Ascending aorta (tissue), 2 donors: Measurements from ENCODE around the gene ANK3. TPM values are rescaled to one million over a fixed set of nuclear protein-coding genes. Genes with fewer than 3 reads are reported as not detected.

Source experiments
- DNase-seq, 2 donors: peaks; one replicate each; pipeline ENCODE4 v3.0.0-alpha.2; 2019; ENCODE audit warnings: low spot score in 2 of 2
- H3K27ac ChIP-seq, 2 donors: fragments of 200-600 bp; sonication (generic); one replicate each; pipeline ENCODE4 v1.5.1; 2016 to 2017; ENCODE audit warnings: mild to moderate bottlenecking in 1 of 2
- H3K27me3 ChIP-seq: fragments of 200-600 bp; sonication (generic); one replicate; pipeline ENCODE4 v1.5.1; 2017
- H3K36me3 ChIP-seq, 2 donors: fragments of 200-600 bp; sonication (generic); one replicate each; pipeline ENCODE4 v1.5.1; 2016
- H3K4me1 ChIP-seq, 2 donors: fragments of 200-600 bp; sonication (generic); one replicate each; pipeline ENCODE4 v1.5.1; 2016 to 2017; ENCODE audit warnings: mild to moderate bottlenecking in 1 of 2
- H3K4me3 ChIP-seq, 2 donors: fragments of 200-600 bp; sonication (generic); one replicate each; pipeline ENCODE4 v1.5.1; 2016 to 2017; ENCODE audit warnings: mild to moderate bottlenecking in 1 of 2
- H3K9me3 ChIP-seq, 2 donors: fragments of 200-600 bp; sonication (generic); one replicate each; pipeline ENCODE4 v1.5.1; 2016
- intact Hi-C: fragments of 100-400 bp; cut with DNase I; formaldehyde crosslinking; loops from one replicate; pipeline ENCODE4 v1.15.1; 2023
- total RNA-seq: library from RNA; depleted of rRNA; stranded (reverse); fragments of >200 nt; gene quantifications from one replicate; pipeline ENCODE4 v1.1.0, GENCODE V29; 2016
- TF ChIP-seq, protein P1 (sequence below), 3 experiments: fragments of 200-600 bp in 2 of 3; fragments of 450-650 bp in 1 of 3; sonication (generic) in 2 of 3; IDR thresholded peaks; one replicate each; pipeline ENCODE4 v1.5.1; 2016 to 2019; ENCODE audit warnings: antibody characterized with exemption in 3 of 3, mild to moderate bottlenecking in 1 of 3, moderate library complexity in 1 of 3

Gene ANK3
- total RNA-seq, 1 donor from 2014 or later = 28.3 TPM

DNA sequence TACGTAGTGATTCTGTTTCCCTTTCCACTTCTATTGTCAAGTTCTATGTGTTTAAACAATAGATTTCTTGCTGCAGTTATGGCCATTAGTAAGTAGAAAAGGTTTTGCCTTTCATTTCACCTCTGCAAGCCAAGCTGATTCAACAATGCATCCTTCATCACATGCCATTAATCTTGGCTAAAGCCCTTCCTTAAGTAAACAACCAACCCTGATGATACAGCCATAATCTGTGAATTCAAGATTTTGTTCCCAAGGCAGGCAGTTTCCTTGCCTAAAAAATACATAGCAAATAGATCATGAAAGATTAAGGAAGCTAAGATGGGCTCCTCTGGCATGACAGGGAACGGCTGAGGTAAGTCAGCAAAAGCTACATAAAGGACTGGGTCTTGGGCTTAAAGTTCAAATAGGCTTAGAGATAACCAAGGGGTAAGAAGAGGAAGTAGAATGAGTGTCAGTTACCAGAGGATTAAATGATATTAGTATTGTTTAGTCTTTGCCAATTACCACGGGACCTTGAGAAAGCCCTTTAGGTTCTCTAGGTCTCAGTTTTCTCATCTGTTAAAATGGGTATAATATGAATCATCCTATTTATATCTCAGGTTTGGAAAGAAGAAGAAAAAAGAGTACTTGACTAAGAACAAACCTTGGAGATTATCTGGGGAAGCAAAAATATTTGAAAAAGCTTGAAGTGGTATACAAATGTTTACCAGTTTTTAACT, 35.9 kb upstream of the ANK3 start:
- Histone ChIP-seq H3K9me3 (no peaks in the 10 kb centered on the region), H3K27ac (no peak overlapping the region), H3K36me3 (no peaks in the 10 kb centered on the region), H3K4me3 (no peak overlapping the region), H3K27me3 (no peaks in the 10 kb centered on the region), H3K4me1 (peaks cover 0 to 10% of the 10 kb centered on the region in 2 donors)
- TF ChIP-seq, protein P1, sequence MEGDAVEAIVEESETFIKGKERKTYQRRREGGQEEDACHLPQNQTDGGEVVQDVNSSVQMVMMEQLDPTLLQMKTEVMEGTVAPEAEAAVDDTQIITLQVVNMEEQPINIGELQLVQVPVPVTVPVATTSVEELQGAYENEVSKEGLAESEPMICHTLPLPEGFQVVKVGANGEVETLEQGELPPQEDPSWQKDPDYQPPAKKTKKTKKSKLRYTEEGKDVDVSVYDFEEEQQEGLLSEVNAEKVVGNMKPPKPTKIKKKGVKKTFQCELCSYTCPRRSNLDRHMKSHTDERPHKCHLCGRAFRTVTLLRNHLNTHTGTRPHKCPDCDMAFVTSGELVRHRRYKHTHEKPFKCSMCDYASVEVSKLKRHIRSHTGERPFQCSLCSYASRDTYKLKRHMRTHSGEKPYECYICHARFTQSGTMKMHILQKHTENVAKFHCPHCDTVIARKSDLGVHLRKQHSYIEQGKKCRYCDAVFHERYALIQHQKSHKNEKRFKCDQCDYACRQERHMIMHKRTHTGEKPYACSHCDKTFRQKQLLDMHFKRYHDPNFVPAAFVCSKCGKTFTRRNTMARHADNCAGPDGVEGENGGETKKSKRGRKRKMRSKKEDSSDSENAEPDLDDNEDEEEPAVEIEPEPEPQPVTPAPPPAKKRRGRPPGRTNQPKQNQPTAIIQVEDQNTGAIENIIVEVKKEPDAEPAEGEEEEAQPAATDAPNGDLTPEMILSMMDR (IDR thresholded peaks at IDR 0.05) = no peak
- DNase-seq = no peak
- intact Hi-C loops = loop anchor here (5.0 kb wide), 2 partner anchors 143 to 203 kb away; no protein-coding TSS in a partner anchor

- H3K27ac ChIP-seq = no peak overlapping the region
Measured at GRCh38 chr10:60424971-60425370, 35.3 kb upstream of the ANK3 start.

DNA sequence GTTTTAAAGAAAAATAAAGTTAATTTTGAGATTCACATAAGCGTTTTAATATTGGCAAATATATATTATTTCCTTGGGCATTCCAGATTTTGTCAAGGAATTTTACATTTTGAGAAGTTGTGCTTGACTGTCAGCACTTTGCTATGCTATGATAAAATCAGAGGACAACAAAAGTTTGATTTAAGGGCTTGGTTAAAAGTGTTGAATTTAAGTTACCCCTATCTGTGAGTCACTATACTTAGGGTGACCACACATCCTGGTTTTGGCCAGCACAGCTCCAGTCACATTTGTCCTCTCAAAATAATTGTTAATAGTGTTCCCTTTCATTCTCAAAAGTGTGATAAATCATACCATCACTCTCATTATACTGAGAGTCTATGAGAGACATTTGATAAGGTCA, 34.2 kb upstream of the ANK3 start:
- Histone ChIP-seq H3K27ac (no peak overlapping the region), H3K4me1 (peaks cover 0 to 3% of the 10 kb centered on the region in 2 donors), H3K36me3 (no peaks in the 10 kb centered on the region), H3K27me3 (no peaks in the 10 kb centered on the region), H3K9me3 (no peaks in the 10 kb centered on the region), H3K4me3 (no peak overlapping the region)
- TF ChIP-seq, protein P1 (IDR thresholded peaks at IDR 0.05) = no peak
- DNase-seq = no peak
- intact Hi-C loops = no loop called here

More at GRCh38 chr10:60424971-60425370, 35.3 kb upstream of the ANK3 start:
- Histone ChIP-seq H3K4me3 (no peak overlapping the region), H3K27me3 (no peaks in the 10 kb centered on the region), H3K4me1 (peaks cover 0 to 10% of the 10 kb centered on the region in 2 donors), H3K36me3 (no peaks in the 10 kb centered on the region), H3K9me3 (no peaks in the 10 kb centered on the region)
- TF ChIP-seq, protein P1 (IDR thresholded peaks at IDR 0.05) = no peak
- intact Hi-C loops = loop anchor here (5.0 kb wide), 2 partner anchors 143 to 203 kb away; no protein-coding TSS in a partner anchor
- DNase-seq = no peak

- H3K4me1 ChIP-seq = no peaks in the 10 kb centered on the region
- H3K4me3 ChIP-seq = no peak overlapping the region
- no peak for DNase-seq
- H3K27ac ChIP-seq = no peak overlapping the region
- H3K27me3 ChIP-seq = no peaks in the 10 kb centered on the region
- H3K9me3 ChIP-seq = no peaks in the 10 kb centered on the region
- TF ChIP-seq, protein P1 (IDR thresholded peaks at IDR 0.05) = no peak
- no peaks in the 10 kb centered on the region for H3K36me3 ChIP-seq
- intact Hi-C loops = no loop called here
Measured at GRCh38 chr10:60422809-60423208, 33.1 kb upstream of the ANK3 start.

DNA sequence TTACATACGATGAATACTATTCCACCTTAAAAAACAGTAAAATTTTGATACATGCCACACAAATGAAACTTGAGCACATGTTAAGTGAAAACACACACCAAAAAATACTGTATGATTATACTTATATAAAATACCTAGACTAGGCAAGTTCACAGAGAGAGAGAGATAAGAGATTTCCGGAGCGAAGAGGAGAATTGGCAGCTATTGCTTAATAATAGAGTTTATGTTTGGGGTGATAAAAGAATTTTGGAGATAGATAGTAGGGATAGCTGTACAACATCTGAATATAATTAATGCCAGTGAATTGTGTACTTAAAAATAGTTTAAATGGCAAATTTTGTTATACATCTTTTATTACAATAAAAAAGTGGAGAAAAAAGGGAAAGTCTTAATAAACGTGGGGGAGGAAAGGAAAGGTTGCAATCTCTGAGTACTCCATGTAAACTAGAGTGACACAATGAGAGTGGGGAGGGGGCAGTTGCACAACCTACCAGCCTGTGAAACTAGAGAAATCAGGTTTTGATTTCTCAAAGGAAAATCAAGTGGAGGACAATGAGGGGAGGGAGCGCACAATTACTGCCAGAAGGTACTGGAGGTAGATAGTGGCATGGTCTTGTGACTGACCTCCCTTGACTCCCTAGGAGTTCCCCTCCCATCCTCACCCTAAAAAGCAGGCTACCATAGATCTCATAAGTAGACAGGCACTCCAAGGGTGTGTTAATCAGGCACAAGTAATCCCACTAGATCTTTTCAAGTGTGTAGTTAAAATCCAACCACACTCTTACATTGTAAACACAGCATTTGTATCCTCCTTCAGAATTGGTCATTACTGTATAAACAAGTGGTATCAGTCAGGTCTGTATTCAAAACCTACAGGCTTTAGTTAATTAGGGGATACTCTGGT, 31.6 kb upstream of the ANK3 start:
- Histone ChIP-seq H3K36me3 (no peaks in the 10 kb centered on the region), H3K4me3 (no peak overlapping the region), H3K9me3 (no peaks in the 10 kb centered on the region), H3K4me1 (no peaks in the 10 kb centered on the region), H3K27ac (no peak overlapping the region), H3K27me3 (no peaks in the 10 kb centered on the region)
- TF ChIP-seq, protein P1 (IDR thresholded peaks at IDR 0.05) = no peak
- DNase-seq = no peak
- intact Hi-C loops = no loop called here
